Measurements from ENCODE around the gene WNT9B. TPM values are rescaled to one million over a fixed set of nuclear protein-coding genes. Genes with fewer than 3 reads are reported as not detected.

Gene WNT9B
- total and polyA plus RNA-seq, 12 donors, result 0.18 to 2.4 (median 0.35) TPM

GRCh38 chr17:46878055-46878454, 26.7 kb downstream of the WNT9B start:
- no peaks in the 10 kb centered on the region for H3K36me3 ChIP-seq
- H3K27me3 ChIP-seq, result peaks cover 0 to 7% (median 0%) of the 10 kb centered on the region in 7 donors
- H3K4me1 ChIP-seq, result peaks cover 0 to 41% (median 3%) of the 10 kb centered on the region in 9 donors
- H3K4me3 ChIP-seq, result no peak overlapping the region
- intact Hi-C loops (cut with DNase I), result no loop called here
- 58 to 65% methylated on average over 6 of the region's 6 CpGs for WGBS, 2 donors
- H3K9me3 ChIP-seq, result no peaks in the 10 kb centered on the region
- DNase-seq (peak; percentile 27 to 41), ATAC-seq (peak; percentile 45 to 82 (median 70))
- peak overlapping the region in 7 of 10 donors; percentile 6 to 87 (median 37) for H3K27ac ChIP-seq
- TF ChIP-seq CTCF (IDR thresholded peaks at IDR 0.05), result no peak

DNA sequence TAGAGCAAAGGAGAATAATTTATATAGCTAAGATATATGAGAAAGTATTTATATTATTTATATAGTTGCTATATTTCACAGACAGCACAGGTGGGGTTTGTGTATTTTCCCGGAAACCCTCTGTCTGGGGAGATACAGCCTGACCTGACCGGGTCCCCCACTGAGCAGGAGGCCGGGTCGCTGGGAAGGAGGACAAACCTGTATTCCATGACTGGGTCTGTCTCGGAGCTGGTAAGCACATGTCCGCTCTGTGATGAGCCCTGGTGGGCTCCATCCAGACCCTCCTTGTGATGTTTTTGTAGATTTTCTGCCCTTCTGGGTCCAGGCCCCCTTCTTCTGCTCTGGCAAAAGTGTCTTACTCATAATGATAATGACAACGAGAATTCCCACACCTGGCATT, 27.7 kb downstream of the WNT9B start:
- no peak for TF ChIP-seq CTCF (IDR thresholded peaks at IDR 0.05)
- no peak overlapping the region for H3K4me3 ChIP-seq
- H3K27ac ChIP-seq, result peak overlapping the region in 3 of 10 donors; percentile 13 to 87 (median 19)
- no peaks in the 10 kb centered on the region for H3K36me3 ChIP-seq
- no peak for DNase-seq
- no peak for ATAC-seq
- peaks cover 0 to 41% (median 3%) of the 10 kb centered on the region in 9 donors for H3K4me1 ChIP-seq
- intact Hi-C loops (cut with DNase I), result no loop called here
- WGBS, 2 donors, result 79 to 81% methylated on average over 7 of the region's 7 CpGs
- H3K9me3 ChIP-seq, result no peaks in the 10 kb centered on the region
- peaks cover 0 to 16% (median 5%) of the 10 kb centered on the region in 7 donors for H3K27me3 ChIP-seq

- intact Hi-C loops (cut with DNase I), result no loop called here
- no peak overlapping the region for H3K4me3 ChIP-seq
- peaks cover 0 to 34% (median 18%) of the 10 kb centered on the region in 7 donors for H3K27me3 ChIP-seq
- TF ChIP-seq CTCF (IDR thresholded peaks at IDR 0.05), result no peak
- 86% methylated on average over 5 of the region's 5 CpGs for WGBS, 2 donors
- no peak for DNase-seq
- no peak overlapping the region for H3K27ac ChIP-seq
- ATAC-seq, result no peak
- H3K36me3 ChIP-seq, result no peaks in the 10 kb centered on the region
- peaks cover 0 to 30% (median 3%) of the 10 kb centered on the region in 9 donors for H3K4me1 ChIP-seq
- no peaks in the 10 kb centered on the region for H3K9me3 ChIP-seq
Measured at GRCh38 chr17:46881015-46881414, 29.6 kb downstream of the WNT9B start.

DNA sequence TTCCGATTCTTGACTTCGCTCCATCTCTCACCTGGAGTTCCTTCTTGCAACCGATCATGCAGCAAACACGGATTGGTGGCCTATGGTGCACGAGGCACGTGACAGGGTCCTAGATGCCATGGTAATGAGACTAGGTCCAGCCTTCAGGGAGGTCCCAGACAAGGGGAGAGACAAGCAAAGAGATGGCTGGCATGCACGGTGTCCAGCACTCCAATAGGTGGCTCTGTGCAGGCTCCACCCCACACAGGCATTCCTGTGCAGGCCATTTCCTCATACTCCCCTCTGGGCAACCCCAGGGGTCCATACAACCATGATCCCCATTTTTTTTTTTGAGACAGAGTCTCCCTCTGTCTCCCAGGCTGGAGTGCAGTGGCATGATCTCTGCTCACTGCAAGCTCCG, 31.3 kb downstream of the WNT9B start:
- H3K27me3 ChIP-seq, result peaks cover 0 to 42% (median 29%) of the 10 kb centered on the region in 7 donors
- intact Hi-C loops (cut with DNase I), result no loop called here
- no peaks in the 10 kb centered on the region for H3K9me3 ChIP-seq
- WGBS, 2 donors, result 85 to 89% methylated on average over 8 of the region's 8 CpGs
- TF ChIP-seq CTCF (IDR thresholded peaks at IDR 0.05), result no peak
- H3K27ac ChIP-seq, result no peak overlapping the region
- ATAC-seq (no peak), DNase-seq (no peak)
- no peaks in the 10 kb centered on the region for H3K36me3 ChIP-seq
- H3K4me3 ChIP-seq, result no peak overlapping the region
- H3K4me1 ChIP-seq, result peaks cover 0 to 13% (median 3%) of the 10 kb centered on the region in 9 donors

Data from heart right ventricle (tissue), 16 donors.